Endothelial cell of umbilical vein (primary cell): ENCODE data around the gene KRT15. TPM values are rescaled to one million over a fixed set of nuclear protein-coding genes. Genes with fewer than 3 reads are reported as not detected.

ENCODE experiments used
- BruUV-seq: library from RNA; stranded (reverse); fragments of 400-500 nt; replicated peaks from 2 replicates; lab custom pipeline; 2021; lab: Mats Ljungman, UMichigan
- CTCF ChIA-PET: fragments of 300-600, 350-600 bp; sonication (Branson Sonifier 250); formaldehyde crosslinking; loops from one replicate; lab custom pipeline; 2021; ENCODE audit warnings: antibody characterized with exemption, inconsistent platforms; lab: Charles Lee
- POLR2A ChIA-PET: fragments of 300-600, 350-600 bp; sonication (Branson Sonifier 250); formaldehyde crosslinking; loops from one replicate; lab custom pipeline; 2021; ENCODE audit warnings: antibody characterized with exemption, inconsistent platforms; lab: Charles Lee
- DNase-seq: peaks from one replicate; pipeline ENCODE4 v3.0.0-alpha.2; 2011; ENCODE audit warnings: low read depth, low spot score
- FAIRE-seq: peaks from 2 replicates; lab custom pipeline; 2011; peaks lifted over from hg19 to GRCh38; lab: Jason Lieb, UNC
- H2AFZ ChIP-seq: 2 replicates; pipeline ENCODE4 v1.6.0; 2012; ENCODE audit warnings: low read depth, low read length, control low read depth, inconsistent platforms
- H3K27ac ChIP-seq: 2 replicates; pipeline ENCODE4 v1.5.1; 2011; ENCODE audit warnings: low read depth, mild to moderate bottlenecking, control low read depth, low read length, moderate library complexity; ENCODE audit not compliant: insufficient read depth
- H3K27me3 ChIP-seq, 2 experiments: 2 replicates each; pipeline versions ENCODE4 v1.6.0 to v1.6.1; 2011; ENCODE audit warnings: low read length in 2 of 2, mixed read lengths in 1 of 2; ENCODE audit not compliant: control insufficient read depth in 2 of 2, insufficient read depth in 2 of 2
- H3K36me3 ChIP-seq, 2 experiments: 2 replicates in 1 of 2; 3 replicates in 1 of 2; pipeline ENCODE4 v1.5.1; 2011; ENCODE audit warnings: low read length in 2 of 2, mild to moderate bottlenecking in 1 of 2, moderate library complexity in 1 of 2; ENCODE audit not compliant: control insufficient read depth in 2 of 2, insufficient read depth in 2 of 2; ENCODE audit errors: extremely low read depth in 1 of 2
- H3K4me1 ChIP-seq: 3 replicates; pipeline ENCODE4 v1.5.1; 2011; ENCODE audit warnings: mild to moderate bottlenecking, low read length; ENCODE audit not compliant: control insufficient read depth, insufficient read depth; ENCODE audit errors: extremely low read depth
- H3K4me2 ChIP-seq: 2 replicates; pipeline ENCODE4 v1.6.1; 2011; ENCODE audit warnings: low read length, control low read depth, mixed read lengths; ENCODE audit not compliant: insufficient read depth
- H3K4me3 ChIP-seq, 3 experiments: fragments of 200-600 bp in 1 of 3; sonication (generic), shearing (Covaris generic) in 1 of 3; replicated peaks in 1 of 3; 2 replicates each; pipeline ENCODE4 v1.5.1; 2011 to 2016; ENCODE audit warnings: control low read depth in 3 of 3, low read length in 3 of 3, mild to moderate bottlenecking in 2 of 3, inconsistent platforms in 1 of 3, low read depth in 1 of 3, moderate library complexity in 1 of 3; ENCODE audit not compliant: insufficient read depth in 1 of 3
- H3K79me2 ChIP-seq: 2 replicates; pipeline ENCODE4 v1.6.0; 2012; ENCODE audit warnings: low read length, inconsistent platforms; ENCODE audit not compliant: control insufficient read depth, insufficient read depth
- H3K9ac ChIP-seq: replicated peaks from 2 replicates; pipeline ENCODE3; 2011; ENCODE audit warnings: low read length, control low read depth; ENCODE audit not compliant: insufficient read depth; ENCODE audit errors: extremely low read depth
- H3K9me1 ChIP-seq: replicated peaks from 3 replicates; pipeline ENCODE4 v1.6.0; 2011; ENCODE audit warnings: mild to moderate bottlenecking, low read length; ENCODE audit not compliant: control insufficient read depth, insufficient read depth; ENCODE audit errors: extremely low read depth
- H3K9me3 ChIP-seq: replicated peaks from 2 replicates; pipeline ENCODE4 v1.5.1; 2012; ENCODE audit warnings: low read length, inconsistent platforms; ENCODE audit not compliant: control insufficient read depth, insufficient read depth
- H4K20me1 ChIP-seq: replicated peaks from 2 replicates; pipeline ENCODE3; 2011; ENCODE audit warnings: mild to moderate bottlenecking, low read length; ENCODE audit not compliant: control insufficient read depth, insufficient read depth; ENCODE audit errors: extremely low read depth
- EZH2 ChIP-seq: IDR thresholded peaks from 2 replicates; pipeline ENCODE4 v1.6.1; 2012; ENCODE audit warnings: borderline replicate concordance, low read depth, mild to moderate bottlenecking, moderate library complexity, low read length, inconsistent platforms; ENCODE audit not compliant: severe bottlenecking
- FOS ChIP-seq: IDR thresholded peaks from 2 replicates; pipeline ENCODE4 v1.6.1; 2011; ENCODE audit warnings: mild to moderate bottlenecking, low read length, moderate library complexity, borderline replicate concordance; ENCODE audit not compliant: insufficient read depth
- GATA2 ChIP-seq: IDR thresholded peaks from 2 replicates; pipeline ENCODE4 v1.7.0; 2011; ENCODE audit warnings: low read depth, mild to moderate bottlenecking, moderate library complexity, mixed read lengths, low read length; ENCODE audit not compliant: insufficient read length, insufficient read depth
- JUN ChIP-seq: IDR thresholded peaks from 2 replicates; pipeline ENCODE4 v1.6.1; 2011; ENCODE audit warnings: borderline replicate concordance, low read depth; ENCODE audit not compliant: insufficient read length, insufficient read depth
- MYC ChIP-seq: IDR thresholded peaks from one replicate; pipeline ENCODE4 v1.6.1; 2011; ENCODE audit warnings: mild to moderate bottlenecking, low read depth, low read length
- POLR2A ChIP-seq: IDR thresholded peaks from 2 replicates; pipeline ENCODE4 v1.6.1; 2012; ENCODE audit warnings: low read depth, mild to moderate bottlenecking, control low read depth, low read length
- POLR2AphosphoS5 ChIP-seq: IDR thresholded peaks from 2 replicates; pipeline ENCODE4 v1.6.1; 2012; ENCODE audit warnings: low read depth, mild to moderate bottlenecking, control low read depth, low read length, moderate library complexity; ENCODE audit not compliant: insufficient read depth
- dilution Hi-C: fragments of 300-500 bp; cut with MboI; formaldehyde crosslinking; loops from one replicate; pipeline ENCODE4 v1.15.0; 2019; ENCODE audit warnings: low sequenced_read_pairs; ENCODE audit not compliant: extremely low pct_ligation_motif_present
- intact Hi-C: fragments of 100-400 bp; cut with micrococcal nuclease; formaldehyde crosslinking; loops from one replicate; pipeline ENCODE4 v1.10.0; 2022
- polyA plus RNA-seq, 4 experiments: library from polyadenylated mRNA; depleted of rRNA in 3 of 4; stranded (reverse) in 3 of 4; unstranded in 1 of 4; fragments of >200 nt; gene quantifications; 2 replicates each; pipeline versions ENCODE4 v1.2.1 to v1.2.3, GENCODE V29; 2011 to 2012; ENCODE audit warnings: missing spikeins in 1 of 4
- total RNA-seq: library from RNA; stranded (reverse); gene quantifications from 2 replicates; pipeline ENCODE4 v1.2.3, GENCODE V29; 2021
- TF ChIP-seq, protein P1 (sequence below): IDR thresholded peaks from 2 replicates; pipeline ENCODE4 v1.6.1; 2011; ENCODE audit not compliant: insufficient read depth, insufficient read length
- TF ChIP-seq, protein P2 (sequence below), 2 donors: IDR thresholded peaks; 1 replicate in 1 of 2; 2 replicates in 1 of 2; pipeline ENCODE4 v1.5.1; 2011; ENCODE audit warnings: low read length in 2 of 2, mild to moderate bottlenecking in 2 of 2, moderate library complexity in 2 of 2, control low read depth in 1 of 2, inconsistent platforms in 1 of 2, low read depth in 1 of 2; ENCODE audit not compliant: insufficient read depth in 1 of 2; ENCODE audit errors: extremely low read depth in 1 of 2

The KRT15 gene
- total and polyA plus RNA-seq, 2 donors (not counting 3 experiments of a cell fraction or from before 2014, with no cell fraction given), result 0.68 to 2.8 TPM

DNA sequence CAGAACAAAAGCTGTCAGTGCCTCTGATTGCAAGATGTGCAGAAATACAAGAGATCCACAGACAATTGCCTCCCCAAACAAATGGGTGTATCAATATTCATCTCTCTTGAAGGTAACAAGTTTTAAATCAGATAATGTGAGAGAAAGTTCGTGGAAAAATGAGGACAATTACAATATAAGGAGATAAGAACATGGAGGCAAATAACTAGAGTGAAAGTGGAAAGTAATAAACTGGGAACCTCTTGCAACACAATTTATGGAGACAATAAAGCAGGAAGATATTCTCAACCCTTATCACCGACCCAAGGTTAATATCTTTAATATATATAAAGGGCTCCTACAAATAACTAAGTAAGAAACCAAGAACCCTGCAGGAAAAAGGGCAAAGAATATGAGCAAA is 23.7 kb upstream of the KRT15 start:
- dilution Hi-C loops, result no loop called here
- Histone ChIP-seq H2AFZ (no peak overlapping the region), H4K20me1 (no peaks in the 10 kb centered on the region), H3K9ac (no peak overlapping the region), H3K4me1 (peaks cover 1% of the 10 kb centered on the region), H3K9me1 (no peaks in the 10 kb centered on the region), H3K4me2 (no peak overlapping the region), H3K27ac (no peak overlapping the region), H3K9me3 (no peaks in the 10 kb centered on the region), H3K27me3 (no peaks in the 10 kb centered on the region), H3K36me3 (no peaks in the 10 kb centered on the region), H3K79me2 (no peaks in the 10 kb centered on the region), H3K4me3 (no peak overlapping the region)
- TF ChIP-seq POLR2AphosphoS5, result no peak
- no peak for TF ChIP-seq POLR2A
- TF ChIP-seq EZH2, result no peak
- TF ChIP-seq, protein P1, sequence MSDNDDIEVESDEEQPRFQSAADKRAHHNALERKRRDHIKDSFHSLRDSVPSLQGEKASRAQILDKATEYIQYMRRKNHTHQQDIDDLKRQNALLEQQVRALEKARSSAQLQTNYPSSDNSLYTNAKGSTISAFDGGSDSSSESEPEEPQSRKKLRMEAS, result no peak
- TF ChIP-seq JUN, result no peak
- no peak for TF ChIP-seq MYC
- TF ChIP-seq, protein P2, sequence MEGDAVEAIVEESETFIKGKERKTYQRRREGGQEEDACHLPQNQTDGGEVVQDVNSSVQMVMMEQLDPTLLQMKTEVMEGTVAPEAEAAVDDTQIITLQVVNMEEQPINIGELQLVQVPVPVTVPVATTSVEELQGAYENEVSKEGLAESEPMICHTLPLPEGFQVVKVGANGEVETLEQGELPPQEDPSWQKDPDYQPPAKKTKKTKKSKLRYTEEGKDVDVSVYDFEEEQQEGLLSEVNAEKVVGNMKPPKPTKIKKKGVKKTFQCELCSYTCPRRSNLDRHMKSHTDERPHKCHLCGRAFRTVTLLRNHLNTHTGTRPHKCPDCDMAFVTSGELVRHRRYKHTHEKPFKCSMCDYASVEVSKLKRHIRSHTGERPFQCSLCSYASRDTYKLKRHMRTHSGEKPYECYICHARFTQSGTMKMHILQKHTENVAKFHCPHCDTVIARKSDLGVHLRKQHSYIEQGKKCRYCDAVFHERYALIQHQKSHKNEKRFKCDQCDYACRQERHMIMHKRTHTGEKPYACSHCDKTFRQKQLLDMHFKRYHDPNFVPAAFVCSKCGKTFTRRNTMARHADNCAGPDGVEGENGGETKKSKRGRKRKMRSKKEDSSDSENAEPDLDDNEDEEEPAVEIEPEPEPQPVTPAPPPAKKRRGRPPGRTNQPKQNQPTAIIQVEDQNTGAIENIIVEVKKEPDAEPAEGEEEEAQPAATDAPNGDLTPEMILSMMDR (IDR thresholded peaks at IDR 0.05; ENCODE audit: extremely low read depth in 1 of 2, insufficient read depth in 1 of 2, low read depth in 1 of 2, low read length in 2 of 2), result no peak
- no peak for TF ChIP-seq FOS
- TF ChIP-seq GATA2, result no peak
- ChIA-PET POLR2A (no interaction called here), CTCF (interaction anchor here (0.6 to 3.3 kb wide), 10 partner anchors 10 to 787 kb away, joined by 3 to 10 read pairs (median 4); partner anchors contain the start of gene KRT19)
- no peak for DNase-seq
- no TSS peak for BruUV-seq
- FAIRE-seq, result no peak
- intact Hi-C loops, result no loop called here
